H1 (cell line): ENCODE data around the gene MTCL3.

Source experiments
- JUN ChIP-seq: IDR thresholded peaks from 2 replicates; pipeline ENCODE4 v1.6.1; 2011; ENCODE audit warnings: low read depth, mild to moderate bottlenecking, improper control_type of control experiment, low read length
- SUZ12 ChIP-seq: fragments of 200-600 bp; sonication (generic); IDR thresholded peaks from 2 replicates; pipeline ENCODE4 v1.6.1; 2012; ENCODE audit warnings: mild to moderate bottlenecking, inconsistent platforms, low read length, moderate library complexity, mixed read lengths
- TF ChIP-seq, protein P1 (sequence below): IDR thresholded peaks from 2 replicates; pipeline ENCODE4 v1.6.1; 2011; ENCODE audit warnings: low read depth, mild to moderate bottlenecking, low read length; ENCODE audit not compliant: insufficient read depth

The MTCL3 gene

DNA sequence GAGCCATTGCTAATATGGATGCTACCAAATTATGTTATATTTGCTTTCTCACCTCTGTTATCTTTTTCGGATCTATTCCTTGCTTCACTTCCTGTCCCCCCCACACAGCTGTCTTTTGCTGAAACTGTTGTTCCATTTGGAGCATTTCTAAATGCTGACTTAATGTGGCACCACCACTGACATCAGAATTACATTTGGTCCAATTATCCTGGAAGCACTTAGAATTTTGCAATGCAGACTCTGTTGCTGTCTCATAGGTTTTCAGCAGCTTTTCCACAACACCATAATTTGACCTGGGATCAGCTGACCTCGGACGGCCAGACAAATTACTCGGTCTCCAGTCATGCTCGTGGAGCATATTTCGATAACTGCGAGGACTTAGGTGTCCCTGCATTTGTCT, 72.8 kb downstream of the MTCL3 start (continued):
- TF ChIP-seq JUN (no peak), SUZ12 (no peak)
- TF ChIP-seq, protein P1, sequence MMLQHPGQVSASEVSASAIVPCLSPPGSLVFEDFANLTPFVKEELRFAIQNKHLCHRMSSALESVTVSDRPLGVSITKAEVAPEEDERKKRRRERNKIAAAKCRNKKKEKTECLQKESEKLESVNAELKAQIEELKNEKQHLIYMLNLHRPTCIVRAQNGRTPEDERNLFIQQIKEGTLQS: no peak
